Astrocyte (in vitro differentiated cells and primary cell): Measurements from ENCODE around the gene PI4KA. TPM values are rescaled to one million over a fixed set of nuclear protein-coding genes. Genes with fewer than 3 reads are reported as not detected.

Source experiments
- DNase-seq: peaks from one replicate; pipeline ENCODE4 v3.0.0-alpha.2; 2010; ENCODE audit warnings: low read depth
- FAIRE-seq: peaks from 2 replicates; lab custom pipeline; 2011; peaks lifted over from hg19 to GRCh38; lab: Jason Lieb, UNC
- H2AFZ ChIP-seq: 2 replicates; pipeline ENCODE4 v1.6.0; 2012; ENCODE audit warnings: low read depth, low read length, inconsistent platforms
- H3K27ac ChIP-seq: 2 replicates; pipeline ENCODE4 v1.5.1; 2011; ENCODE audit warnings: low read depth, low read length, inconsistent platforms
- H3K27me3 ChIP-seq: 2 replicates; pipeline ENCODE4 v1.6.0; 2011; ENCODE audit warnings: low read length, inconsistent platforms; ENCODE audit not compliant: insufficient read depth
- H3K36me3 ChIP-seq: 2 replicates; pipeline ENCODE4 v1.5.1; 2011; ENCODE audit warnings: low read length, inconsistent platforms; ENCODE audit not compliant: insufficient read depth
- H3K4me1 ChIP-seq: 2 replicates; pipeline ENCODE4 v1.5.1; 2011; ENCODE audit warnings: low read length, inconsistent platforms; ENCODE audit not compliant: insufficient read depth
- H3K4me2 ChIP-seq: 2 replicates; pipeline ENCODE4 v1.6.0; 2012; ENCODE audit warnings: low read length, inconsistent platforms
- H3K4me3 ChIP-seq: 2 replicates; pipeline ENCODE4 v1.5.1; 2011; ENCODE audit warnings: low read depth, mild to moderate bottlenecking, low read length, inconsistent platforms; ENCODE audit not compliant: insufficient read depth
- H3K79me2 ChIP-seq: 2 replicates; pipeline ENCODE4 v1.6.0; 2012; ENCODE audit warnings: mild to moderate bottlenecking, low read length, inconsistent platforms; ENCODE audit not compliant: insufficient read depth
- H3K9ac ChIP-seq: 2 replicates; pipeline ENCODE4 v1.6.0; 2012; ENCODE audit warnings: mild to moderate bottlenecking, low read length, inconsistent platforms
- H3K9me3 ChIP-seq: 2 replicates; pipeline ENCODE4 v1.5.1; 2012; ENCODE audit warnings: low read depth, mild to moderate bottlenecking, low read length, inconsistent platforms; ENCODE audit not compliant: insufficient read depth
- H4K20me1 ChIP-seq: 2 replicates; pipeline ENCODE4 v1.6.0; 2012; ENCODE audit warnings: low read length, inconsistent platforms; ENCODE audit not compliant: insufficient read depth
- H3K27ac Mint-ChIP-seq: one replicate; pipeline ENCODE4 v1.8.0; 2021; ENCODE audit warnings: mild to moderate bottlenecking, mixed read lengths; ENCODE audit not compliant: unreplicated experiment
- H3K27me3 Mint-ChIP-seq: one replicate; pipeline ENCODE4 v1.8.0; 2021; ENCODE audit warnings: low read depth, mixed read lengths; ENCODE audit not compliant: unreplicated experiment
- H3K36me3 Mint-ChIP-seq: one replicate; pipeline ENCODE4 v1.8.0; 2021; ENCODE audit warnings: low read depth, mixed read lengths; ENCODE audit not compliant: unreplicated experiment
- H3K4me1 Mint-ChIP-seq: one replicate; pipeline ENCODE4 v1.8.0; 2021; ENCODE audit warnings: low read depth, mixed read lengths; ENCODE audit not compliant: unreplicated experiment
- H3K4me3 Mint-ChIP-seq: one replicate; pipeline ENCODE4 v1.8.0; 2021; ENCODE audit warnings: mild to moderate bottlenecking, moderate library complexity, mixed read lengths; ENCODE audit not compliant: unreplicated experiment
- H3K9me3 Mint-ChIP-seq: one replicate; pipeline ENCODE4 v1.8.0; 2021; ENCODE audit warnings: mild to moderate bottlenecking, mixed read lengths; ENCODE audit not compliant: unreplicated experiment
- EZH2 ChIP-seq: IDR thresholded peaks from 2 replicates; pipeline ENCODE4 v1.6.1; 2012; ENCODE audit warnings: mild to moderate bottlenecking, low read length, inconsistent platforms; ENCODE audit not compliant: insufficient read depth
- total RNA-seq: library from RNA; stranded (reverse); gene quantifications from 2 replicates; pipeline ENCODE4 v1.2.1, GENCODE V29; 2021
- TF ChIP-seq, protein P1 (sequence below): IDR thresholded peaks from 2 replicates; pipeline ENCODE4 v1.5.1; 2011; ENCODE audit warnings: low read depth, mild to moderate bottlenecking, inconsistent platforms, low read length, moderate library complexity; ENCODE audit not compliant: insufficient read depth

The PI4KA gene
- total RNA-seq, 1 donor from 2014 or later: 35.9 TPM

DNA sequence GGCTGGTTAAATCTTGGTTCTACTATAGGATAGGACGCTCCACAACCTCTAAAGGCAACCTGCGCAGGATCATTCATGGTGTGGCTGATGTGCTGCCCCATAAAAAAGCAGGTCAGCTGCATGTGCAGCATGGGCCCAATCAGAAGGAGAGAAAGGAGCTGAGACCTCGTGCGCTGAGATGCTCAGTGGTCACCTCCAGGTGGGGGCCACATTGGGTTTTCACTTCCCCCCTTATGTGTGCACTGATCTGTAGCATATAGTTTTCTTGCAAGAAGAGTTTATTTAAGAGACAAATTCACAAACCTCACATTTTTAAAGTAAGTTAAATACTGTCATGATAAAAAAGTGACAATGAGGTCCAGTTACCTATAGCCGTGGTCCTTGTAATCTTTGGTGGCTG, 60.4 kb downstream of the PI4KA start:
- Histone ChIP-seq H3K9ac (no peak overlapping the region), H2AFZ (no peak overlapping the region), H3K4me2 (no peak overlapping the region), H3K36me3 (peaks cover 40% of the 10 kb centered on the region), H3K79me2 (no peaks in the 10 kb centered on the region), H3K9me3 (no peaks in the 10 kb centered on the region), H3K27me3 (no peaks in the 10 kb centered on the region), H4K20me1 (no peaks in the 10 kb centered on the region), H3K4me3 (no peak overlapping the region), H3K27ac (no peak overlapping the region), H3K4me1 (no peaks in the 10 kb centered on the region)
- H3K4me3 Mint-ChIP-seq: no peak overlapping the region
- DNase-seq: no peak
- no peaks in the 10 kb centered on the region for H3K9me3 Mint-ChIP-seq
- no peaks in the 10 kb centered on the region for H3K27me3 Mint-ChIP-seq
- H3K27ac Mint-ChIP-seq: no peak overlapping the region
- no peak for FAIRE-seq
- H3K36me3 Mint-ChIP-seq: peaks cover 38% of the 10 kb centered on the region
- H3K4me1 Mint-ChIP-seq: no peaks in the 10 kb centered on the region
- no peak for TF ChIP-seq EZH2
- TF ChIP-seq, protein P1, sequence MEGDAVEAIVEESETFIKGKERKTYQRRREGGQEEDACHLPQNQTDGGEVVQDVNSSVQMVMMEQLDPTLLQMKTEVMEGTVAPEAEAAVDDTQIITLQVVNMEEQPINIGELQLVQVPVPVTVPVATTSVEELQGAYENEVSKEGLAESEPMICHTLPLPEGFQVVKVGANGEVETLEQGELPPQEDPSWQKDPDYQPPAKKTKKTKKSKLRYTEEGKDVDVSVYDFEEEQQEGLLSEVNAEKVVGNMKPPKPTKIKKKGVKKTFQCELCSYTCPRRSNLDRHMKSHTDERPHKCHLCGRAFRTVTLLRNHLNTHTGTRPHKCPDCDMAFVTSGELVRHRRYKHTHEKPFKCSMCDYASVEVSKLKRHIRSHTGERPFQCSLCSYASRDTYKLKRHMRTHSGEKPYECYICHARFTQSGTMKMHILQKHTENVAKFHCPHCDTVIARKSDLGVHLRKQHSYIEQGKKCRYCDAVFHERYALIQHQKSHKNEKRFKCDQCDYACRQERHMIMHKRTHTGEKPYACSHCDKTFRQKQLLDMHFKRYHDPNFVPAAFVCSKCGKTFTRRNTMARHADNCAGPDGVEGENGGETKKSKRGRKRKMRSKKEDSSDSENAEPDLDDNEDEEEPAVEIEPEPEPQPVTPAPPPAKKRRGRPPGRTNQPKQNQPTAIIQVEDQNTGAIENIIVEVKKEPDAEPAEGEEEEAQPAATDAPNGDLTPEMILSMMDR: no peak

DNA sequence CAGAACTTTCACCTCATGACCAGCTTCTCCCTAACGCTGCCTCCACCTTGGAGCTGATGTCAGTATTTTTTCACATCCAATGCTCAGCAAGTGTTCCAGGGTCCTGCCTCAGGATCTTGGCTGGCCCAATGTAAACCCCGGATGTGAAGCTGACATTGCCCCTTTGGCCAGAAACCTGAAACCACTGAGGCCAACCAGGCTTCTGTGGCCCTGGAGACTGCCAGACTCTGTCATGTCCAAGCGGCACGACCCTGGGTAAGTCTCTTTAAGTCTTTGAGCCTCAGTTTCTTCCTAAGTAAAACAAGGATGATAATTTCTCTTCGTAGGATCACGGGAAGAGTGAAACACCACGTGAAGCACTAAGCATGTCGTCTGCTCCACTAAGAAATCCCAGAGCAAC, 61.9 kb downstream of the PI4KA start:
- H3K4me1 ChIP-seq: no peaks in the 10 kb centered on the region
- H3K27ac Mint-ChIP-seq: no peak overlapping the region
- no peaks in the 10 kb centered on the region for H3K4me1 Mint-ChIP-seq
- H3K9me3 ChIP-seq: no peaks in the 10 kb centered on the region
- H3K36me3 Mint-ChIP-seq: peaks cover 36% of the 10 kb centered on the region
- no peaks in the 10 kb centered on the region for H3K9me3 Mint-ChIP-seq
- FAIRE-seq (no peak), DNase-seq (no peak)
- H3K27me3 ChIP-seq: no peaks in the 10 kb centered on the region
- H4K20me1 ChIP-seq: no peaks in the 10 kb centered on the region
- no peak overlapping the region for H3K27ac ChIP-seq
- H3K36me3 ChIP-seq: peaks cover 29% of the 10 kb centered on the region
- no peak overlapping the region for H3K9ac ChIP-seq
- no peak for TF ChIP-seq EZH2
- TF ChIP-seq, protein P1: no peak
- no peaks in the 10 kb centered on the region for H3K79me2 ChIP-seq
- no peak overlapping the region for H3K4me3 ChIP-seq
- no peak overlapping the region for H3K4me2 ChIP-seq
- no peaks in the 10 kb centered on the region for H3K27me3 Mint-ChIP-seq
- no peak overlapping the region for H2AFZ ChIP-seq
- H3K4me3 Mint-ChIP-seq: no peak overlapping the region

- peaks cover 41% of the 10 kb centered on the region for H3K36me3 Mint-ChIP-seq
These were observed 63.8 kb downstream of the PI4KA start for GRCh38 chr22:20794650-20795413.

More at GRCh38 chr22:20794650-20795413, 63.8 kb downstream of the PI4KA start:
- FAIRE-seq: no peak
- H3K4me1 Mint-ChIP-seq: no peaks in the 10 kb centered on the region
- Histone ChIP-seq H3K79me2 (no peaks in the 10 kb centered on the region), H3K4me2 (no peak overlapping the region), H2AFZ (no peak overlapping the region), H3K9ac (no peak overlapping the region), H4K20me1 (no peaks in the 10 kb centered on the region), H3K27me3 (no peaks in the 10 kb centered on the region), H3K4me3 (no peak overlapping the region), H3K9me3 (no peaks in the 10 kb centered on the region), H3K27ac (no peak overlapping the region), H3K4me1 (no peaks in the 10 kb centered on the region), H3K36me3 (peaks cover 29% of the 10 kb centered on the region)
- no peak for DNase-seq
- H3K4me3 Mint-ChIP-seq: no peak overlapping the region
- no peaks in the 10 kb centered on the region for H3K9me3 Mint-ChIP-seq
- peak overlapping the region; percentile 6 for H3K27ac Mint-ChIP-seq
- no peak for TF ChIP-seq EZH2
- TF ChIP-seq, protein P1: no peak
- H3K27me3 Mint-ChIP-seq: no peaks in the 10 kb centered on the region
